Mesothelial cell of epicardium (in vitro differentiated cells): Measurements from ENCODE around the gene CISTR. TPM values are rescaled to one million over a fixed set of nuclear protein-coding genes. Genes with fewer than 3 reads are reported as not detected.
A peak's percentile ranks its signal among the peaks of the same experiment; 100 is the strongest.

Source experiments
- DNase-seq, 2 experiments: peaks; one replicate each; pipeline ENCODE4 v3.0.0; 2021; ENCODE audit warnings: low spot score in 2 of 2; ENCODE audit not compliant: unreplicated experiment in 2 of 2
- H3K27ac Mint-ChIP-seq: 2 replicates; pipeline ENCODE4 v1.8.0; 2021; ENCODE audit warnings: mixed read lengths
- H3K27me3 Mint-ChIP-seq: 2 replicates; pipeline ENCODE4 v1.8.0; 2021; ENCODE audit warnings: low read depth, mixed read lengths
- H3K36me3 Mint-ChIP-seq: 2 replicates; pipeline ENCODE4 v1.8.0; 2021; ENCODE audit warnings: mixed read lengths
- H3K4me1 Mint-ChIP-seq: 2 replicates; pipeline ENCODE4 v1.8.0; 2021; ENCODE audit warnings: mixed read lengths
- H3K4me3 Mint-ChIP-seq: 2 replicates; pipeline ENCODE4 v1.8.0; 2021; ENCODE audit warnings: mild to moderate bottlenecking, moderate library complexity, mixed read lengths
- H3K9me3 Mint-ChIP-seq: 2 replicates; pipeline ENCODE4 v1.8.0; 2021; ENCODE audit warnings: mixed read lengths
- total RNA-seq: library from RNA; stranded (reverse); gene quantifications from 3 replicates; pipeline ENCODE4 v1.2.1, GENCODE V29; 2021
- TF ChIP-seq, protein P1 (sequence below): fragments of 200-600 bp; sonication (generic); IDR thresholded peaks from one replicate; pipeline ENCODE4 v1.5.0; 2021; ENCODE audit warnings: antibody characterized with exemption; ENCODE audit not compliant: unreplicated experiment

CISTR gene
- total RNA-seq, result not detected in 3 replicates

DNA sequence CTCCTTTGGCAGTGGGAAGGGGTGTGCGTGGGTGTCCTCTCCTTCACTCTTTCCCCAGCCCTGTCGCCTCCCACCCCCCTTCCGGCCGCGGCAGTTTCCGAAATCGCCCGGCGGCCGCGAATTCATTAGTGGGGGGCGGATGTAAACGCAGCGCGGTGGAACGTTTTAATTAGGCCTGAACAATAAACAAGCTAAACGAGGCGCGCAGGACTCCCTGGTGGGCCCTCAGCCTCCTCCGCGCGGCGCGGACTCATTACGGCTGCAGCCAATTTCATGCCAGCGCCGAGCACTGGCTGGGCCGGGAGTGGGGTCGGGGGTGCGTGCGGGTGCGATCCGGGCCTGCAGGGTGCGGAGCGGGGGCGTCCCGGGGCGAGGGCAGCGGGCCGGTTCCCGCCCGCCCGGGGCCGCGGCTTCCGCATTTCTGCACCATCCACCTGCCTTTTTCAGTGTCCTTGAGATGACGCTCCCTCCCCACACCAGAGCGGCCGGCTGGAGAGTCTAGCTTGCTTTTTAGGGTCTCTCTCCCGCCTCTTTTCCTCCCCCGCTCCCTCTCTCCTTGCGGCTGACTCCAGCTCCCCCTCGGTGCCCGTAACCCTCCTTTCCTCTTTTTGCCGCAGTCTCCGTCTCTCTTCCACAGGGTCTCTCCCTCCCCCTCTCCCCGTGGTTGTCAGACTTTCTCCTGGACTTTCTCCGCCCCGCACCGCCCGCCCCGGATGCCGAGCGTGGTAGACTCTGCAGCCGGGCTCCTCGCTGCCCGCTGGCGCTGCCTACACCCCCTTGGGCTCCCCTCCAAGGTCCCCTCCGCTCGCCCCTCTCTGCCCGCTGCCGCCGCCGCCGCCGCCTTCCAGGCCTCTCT, at the start of gene CISTR:
CISTR (minus strand) TSS at position 644 of the 856 bp plus-strand sequence.
- Mint-ChIP-seq H3K27ac (no peak within 1 kb of the TSS), H3K9me3 (no peaks in the 10 kb centered on the region), H3K4me1 (peaks cover 25% of the 10 kb centered on the region), H3K27me3 (peaks cover 14% of the 10 kb centered on the region), H3K4me3 (no peak within 1 kb of the TSS), H3K36me3 (no peaks in the 10 kb centered on the region)
- DNase-seq, result no peak
- TF ChIP-seq, protein P1, sequence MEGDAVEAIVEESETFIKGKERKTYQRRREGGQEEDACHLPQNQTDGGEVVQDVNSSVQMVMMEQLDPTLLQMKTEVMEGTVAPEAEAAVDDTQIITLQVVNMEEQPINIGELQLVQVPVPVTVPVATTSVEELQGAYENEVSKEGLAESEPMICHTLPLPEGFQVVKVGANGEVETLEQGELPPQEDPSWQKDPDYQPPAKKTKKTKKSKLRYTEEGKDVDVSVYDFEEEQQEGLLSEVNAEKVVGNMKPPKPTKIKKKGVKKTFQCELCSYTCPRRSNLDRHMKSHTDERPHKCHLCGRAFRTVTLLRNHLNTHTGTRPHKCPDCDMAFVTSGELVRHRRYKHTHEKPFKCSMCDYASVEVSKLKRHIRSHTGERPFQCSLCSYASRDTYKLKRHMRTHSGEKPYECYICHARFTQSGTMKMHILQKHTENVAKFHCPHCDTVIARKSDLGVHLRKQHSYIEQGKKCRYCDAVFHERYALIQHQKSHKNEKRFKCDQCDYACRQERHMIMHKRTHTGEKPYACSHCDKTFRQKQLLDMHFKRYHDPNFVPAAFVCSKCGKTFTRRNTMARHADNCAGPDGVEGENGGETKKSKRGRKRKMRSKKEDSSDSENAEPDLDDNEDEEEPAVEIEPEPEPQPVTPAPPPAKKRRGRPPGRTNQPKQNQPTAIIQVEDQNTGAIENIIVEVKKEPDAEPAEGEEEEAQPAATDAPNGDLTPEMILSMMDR, result no peak

DNA sequence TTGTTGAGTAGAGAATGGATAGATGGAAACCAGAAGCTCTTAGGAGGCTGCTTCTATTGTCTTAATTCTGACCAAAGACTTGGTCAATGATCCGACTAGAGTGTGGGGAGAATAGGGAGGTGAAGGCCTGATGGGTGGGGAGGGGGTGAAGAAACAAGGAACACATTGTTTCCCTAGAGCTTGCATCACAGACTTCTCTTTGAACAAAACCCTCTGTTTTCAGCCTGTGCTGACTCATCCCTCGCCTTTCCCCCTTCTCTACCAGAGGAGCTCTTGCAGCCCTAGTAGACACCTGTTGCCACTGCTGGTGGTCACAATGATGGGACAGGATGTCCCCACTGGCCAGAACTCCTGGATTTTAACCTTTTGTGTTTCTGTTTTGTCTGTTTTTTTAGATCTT, 46.8 kb upstream of the CISTR start:
- Mint-ChIP-seq H3K4me1 (no peaks in the 10 kb centered on the region), H3K9me3 (no peaks in the 10 kb centered on the region), H3K27me3 (peaks cover 77% of the 10 kb centered on the region), H3K27ac (no peak overlapping the region), H3K36me3 (no peaks in the 10 kb centered on the region), H3K4me3 (no peak overlapping the region)
- TF ChIP-seq, protein P1, result no peak
- DNase-seq, result no peak

DNA sequence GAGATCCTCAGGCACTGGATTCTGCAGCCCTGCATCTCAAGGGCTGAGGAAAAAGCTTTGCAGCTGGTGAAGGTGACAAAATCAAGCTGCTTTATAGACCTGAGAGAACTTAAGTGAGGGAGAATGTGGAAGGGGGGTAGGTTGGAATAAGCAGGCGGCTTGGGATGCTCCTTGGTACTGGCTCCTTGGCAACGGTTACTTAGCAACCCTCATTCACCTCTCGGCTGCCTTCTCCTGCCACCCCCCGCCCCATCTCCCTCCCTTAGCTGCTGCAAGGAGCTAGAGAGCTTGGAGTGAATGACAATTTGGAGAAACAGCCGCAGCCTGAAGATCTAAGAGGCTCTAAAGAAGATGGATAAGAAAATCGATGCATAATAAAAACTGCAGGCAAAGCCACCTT, 44.1 kb upstream of the CISTR start:
- no peaks in the 10 kb centered on the region for H3K4me1 Mint-ChIP-seq
- no peak overlapping the region for H3K27ac Mint-ChIP-seq
- H3K36me3 Mint-ChIP-seq, result no peaks in the 10 kb centered on the region
- no peaks in the 10 kb centered on the region for H3K9me3 Mint-ChIP-seq
- DNase-seq, result no peak
- peaks cover 51% of the 10 kb centered on the region for H3K27me3 Mint-ChIP-seq
- no peak overlapping the region for H3K4me3 Mint-ChIP-seq
- TF ChIP-seq, protein P1, result no peak

DNA sequence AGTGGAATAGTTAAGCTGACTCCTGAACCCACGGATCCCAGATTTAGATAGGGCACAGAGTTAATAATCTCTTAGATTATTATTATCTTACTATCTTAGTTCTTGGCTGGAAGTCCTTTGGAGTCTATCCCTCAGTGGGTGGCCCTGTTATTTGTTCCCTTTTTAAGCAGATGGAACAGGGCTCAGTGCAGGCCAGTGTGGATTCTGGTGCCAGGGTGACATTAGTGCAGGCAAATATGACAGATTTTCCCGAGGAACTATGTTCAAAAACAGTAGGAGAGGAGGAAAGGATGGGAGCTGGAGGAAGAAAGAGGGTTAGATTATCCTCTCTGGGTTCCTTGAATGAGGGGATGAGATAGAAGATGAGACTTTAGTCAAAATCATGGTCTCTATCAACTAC, 41.4 kb upstream of the CISTR start:
- TF ChIP-seq, protein P1, result no peak
- DNase-seq, result no peak
- Mint-ChIP-seq H3K27me3 (peaks cover 50% of the 10 kb centered on the region), H3K4me1 (no peaks in the 10 kb centered on the region), H3K9me3 (no peaks in the 10 kb centered on the region), H3K36me3 (no peaks in the 10 kb centered on the region), H3K27ac (no peak overlapping the region), H3K4me3 (no peak overlapping the region)

DNA sequence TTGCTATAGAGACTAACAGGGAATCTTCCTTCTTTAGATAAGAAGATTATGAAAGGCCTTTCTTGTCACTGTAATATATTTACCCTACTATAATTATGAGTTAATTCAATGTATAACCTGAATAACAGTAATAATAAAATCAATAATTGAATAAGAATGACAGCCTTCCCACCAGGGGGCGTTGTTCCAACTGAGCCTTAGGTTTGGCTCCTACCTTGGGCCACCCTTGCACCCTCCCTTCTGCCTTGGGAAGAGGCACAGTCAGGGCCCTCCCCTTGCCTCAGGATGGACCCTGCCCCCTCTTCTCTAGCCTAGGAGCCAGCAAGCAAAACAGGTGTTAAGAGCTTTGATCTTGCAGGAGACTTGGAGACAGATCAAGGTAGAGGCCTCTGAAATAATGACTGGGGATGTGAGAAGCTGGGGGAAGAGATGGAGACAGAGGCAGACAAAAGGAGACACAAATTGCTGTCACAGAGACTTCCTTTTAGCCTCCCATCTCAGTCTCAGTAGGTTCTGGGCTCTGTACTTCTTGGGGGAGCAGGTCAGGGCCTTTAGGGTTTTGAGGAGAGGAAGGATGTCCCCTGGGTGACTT, 40.1 kb upstream of the CISTR start:
- no peaks in the 10 kb centered on the region for H3K4me1 Mint-ChIP-seq
- no peaks in the 10 kb centered on the region for H3K9me3 Mint-ChIP-seq
- H3K4me3 Mint-ChIP-seq, result no peak overlapping the region
- TF ChIP-seq, protein P1, result peak; percentile 66
- peaks cover 45% of the 10 kb centered on the region for H3K27me3 Mint-ChIP-seq
- H3K36me3 Mint-ChIP-seq, result no peaks in the 10 kb centered on the region
- DNase-seq, result no peak
- no peak overlapping the region for H3K27ac Mint-ChIP-seq
